Omental fat pad (tissue), 4 donors: ENCODE results near the gene BTBD10. TPM values are rescaled to one million over a fixed set of nuclear protein-coding genes. Genes with fewer than 3 reads are reported as not detected.

Experiments
- ATAC-seq: fragments of 150-250 bp; one replicate; pipeline ENCODE4 v1.9.1; 2016; ENCODE audit warnings: mild to moderate bottlenecking, moderate library complexity; ENCODE audit not compliant: low FRiP score
- DNase-seq: peaks from one replicate; pipeline ENCODE4 v3.0.0-alpha.2; 2019; ENCODE audit warnings: low spot score
- CTCF ChIP-seq, 3 donors: fragments of 450-650 bp; IDR thresholded peaks; one replicate each; pipeline ENCODE4 v1.5.1; 2016 to 2017; ENCODE audit warnings: antibody characterized with exemption in 3 of 3, mild to moderate bottlenecking in 3 of 3, moderate library complexity in 2 of 3
- total RNA-seq, 4 donors: library from RNA; depleted of rRNA; stranded (reverse); fragments of >200 nt; gene quantifications; one replicate each; pipeline ENCODE4 v1.1.0, GENCODE V29; 2016

Gene BTBD10
- total RNA-seq, 4 donors from 2014 or later, result 21.1 to 38.9 (median 24.2) TPM

GRCh38 chr11:13349581-13349980 is 113.4 kb downstream of the BTBD10 start:
- TF ChIP-seq CTCF (IDR thresholded peaks at IDR 0.05), result no peak
- no peak for DNase-seq

GRCh38 chr11:13349046-13349445 is 114.0 kb downstream of the BTBD10 start:
- ATAC-seq (no peak), DNase-seq (no peak)
- TF ChIP-seq CTCF (IDR thresholded peaks at IDR 0.05), result no peak

More at GRCh38 chr11:13349581-13349980, 113.4 kb downstream of the BTBD10 start:
- no peak for ATAC-seq

- no peak for ATAC-seq
- DNase-seq, result no peak
- TF ChIP-seq CTCF (IDR thresholded peaks at IDR 0.05), result no peak
These were observed 114.7 kb downstream of the BTBD10 start for GRCh38 chr11:13348305-13348704.

- ATAC-seq (no peak), DNase-seq (no peak)
- TF ChIP-seq CTCF (IDR thresholded peaks at IDR 0.05), result no peak
These were observed 115.1 kb downstream of the BTBD10 start for GRCh38 chr11:13347901-13348300.

- TF ChIP-seq CTCF (IDR thresholded peaks at IDR 0.05), result no peak
- DNase-seq, result no peak
- ATAC-seq, result no peak
These were observed 116.6 kb downstream of the BTBD10 start for GRCh38 chr11:13346470-13346869.

- DNase-seq (no peak), ATAC-seq (no peak)
- no peak for TF ChIP-seq CTCF (IDR thresholded peaks at IDR 0.05)
These were observed 118.2 kb downstream of the BTBD10 start for GRCh38 chr11:13344818-13345217.

- ATAC-seq (peak; percentile 42), DNase-seq (peak; percentile 74)
These were observed 118.9 kb downstream of the BTBD10 start for GRCh38 chr11:13343931-13344717.

More at GRCh38 chr11:13343931-13344717, 118.9 kb downstream of the BTBD10 start:
- peak in 1 of 3 donors; percentile 15 for TF ChIP-seq CTCF (IDR thresholded peaks at IDR 0.05)
